ENCODE measurements around the gene PSMD1.

The PSMD1 gene

GRCh38 chr2:231118614-231118942 is 61.9 kb downstream of the PSMD1 start:
- ChIA-PET POLR2A (no interaction called here), CTCF (no interaction called here)
- DNase-seq = no peak
- no peaks in the 10 kb centered on the region for H3K27me3 ChIP-seq (replicated peaks in 2 of 5; ENCODE audit: control insufficient read depth in 4 of 5, insufficient read depth in 5 of 5, low read length in 4 of 5)
- H3K36me3 ChIP-seq (ENCODE audit: control insufficient read depth in 4 of 4, insufficient read depth in 4 of 4, low read length in 3 of 4) = peaks cover 0 to 7% (median under 1%) of the 10 kb centered on the region in 4 experiments
- no peak overlapping the region for H3K27ac ChIP-seq (ENCODE audit: insufficient read depth in 1 of 2, low read depth in 1 of 2, low read length in 2 of 2, poor library complexity in 1 of 2, severe bottlenecking in 2 of 2)
- no peaks in the 10 kb centered on the region for H3K9me3 ChIP-seq (ENCODE audit: control extremely low read depth in 1 of 5, control insufficient read depth in 4 of 5, insufficient read depth in 2 of 5, low read depth in 1 of 5, low read length in 4 of 5)
- no peak overlapping the region for H3K4me3 ChIP-seq (ENCODE audit: control insufficient read depth in 1 of 7, extremely low read depth in 1 of 7, insufficient read depth in 4 of 7, low read depth in 2 of 7, low read length in 6 of 7)
- no peaks in the 10 kb centered on the region for H3K4me1 ChIP-seq (ENCODE audit: control extremely low read depth in 1 of 4, control insufficient read depth in 4 of 4, insufficient read depth in 4 of 4, low read length in 3 of 4)
- WGBS (ENCODE audit: insufficient coverage) = 100% methylated on average over 2 of the region's 2 CpGs

GRCh38 chr2:231123362-231123898 is 66.8 kb downstream of the PSMD1 start:
- Histone ChIP-seq H3K27me3 (replicated peaks in 2 of 5; ENCODE audit: control insufficient read depth in 4 of 5, insufficient read depth in 5 of 5, low read length in 4 of 5) (no peaks in the 10 kb centered on the region), H3K9me3 (ENCODE audit: control extremely low read depth in 1 of 5, control insufficient read depth in 4 of 5, insufficient read depth in 2 of 5, low read depth in 1 of 5, low read length in 4 of 5) (no peaks in the 10 kb centered on the region), H3K4me1 (ENCODE audit: control extremely low read depth in 1 of 4, control insufficient read depth in 4 of 4, insufficient read depth in 4 of 4, low read length in 3 of 4) (no peaks in the 10 kb centered on the region), H3K36me3 (ENCODE audit: control insufficient read depth in 4 of 4, insufficient read depth in 4 of 4, low read length in 3 of 4) (peaks cover 0 to 2% (median 0%) of the 10 kb centered on the region in 4 experiments), H3K27ac (ENCODE audit: insufficient read depth in 1 of 2, low read depth in 1 of 2, low read length in 2 of 2, poor library complexity in 1 of 2, severe bottlenecking in 2 of 2) (no peak overlapping the region), H3K4me3 (ENCODE audit: control insufficient read depth in 1 of 7, extremely low read depth in 1 of 7, insufficient read depth in 4 of 7, low read depth in 2 of 7, low read length in 6 of 7) (no peak overlapping the region)
- no peak for DNase-seq
- 100% methylated on average over 1 of the region's 4 CpGs for WGBS (ENCODE audit: insufficient coverage)
- ChIA-PET POLR2A (no interaction called here), CTCF (interaction anchor here (1.1 to 1.3 kb wide), 2 partner anchors 26 to 288 kb away, joined by 3 to 4 read pairs; no protein-coding TSS in a partner anchor)

- POLR2A ChIA-PET = no interaction called here
- no peaks in the 10 kb centered on the region for H3K4me1 ChIP-seq (ENCODE audit: control extremely low read depth in 1 of 4, control insufficient read depth in 4 of 4, insufficient read depth in 4 of 4, low read length in 3 of 4)
- peak in 1 of 3 donors; percentile 10 for DNase-seq
- H3K9me3 ChIP-seq (ENCODE audit: control extremely low read depth in 1 of 5, control insufficient read depth in 4 of 5, insufficient read depth in 2 of 5, low read depth in 1 of 5, low read length in 4 of 5) = no peaks in the 10 kb centered on the region
- CTCF ChIA-PET = interaction anchor here (0.5 to 1.5 kb wide), 5 partner anchors 13 to 275 kb away, joined by 3 read pairs; no protein-coding TSS in a partner anchor
- 83% methylated on average over 1 of the region's 5 CpGs for WGBS (ENCODE audit: insufficient coverage)
- H3K27ac ChIP-seq (ENCODE audit: insufficient read depth in 1 of 2, low read depth in 1 of 2, low read length in 2 of 2, poor library complexity in 1 of 2, severe bottlenecking in 2 of 2) = no peak within 1 kb of the TSS
- no peak within 1 kb of the TSS for H3K4me3 ChIP-seq (ENCODE audit: control insufficient read depth in 1 of 7, extremely low read depth in 1 of 7, insufficient read depth in 4 of 7, low read depth in 2 of 7, low read length in 6 of 7)
- no peaks in the 10 kb centered on the region for H3K27me3 ChIP-seq (replicated peaks in 2 of 5; ENCODE audit: control insufficient read depth in 4 of 5, insufficient read depth in 5 of 5, low read length in 4 of 5)
- peaks cover 0 to 5% (median 0%) of the 10 kb centered on the region in 4 experiments for H3K36me3 ChIP-seq (ENCODE audit: control insufficient read depth in 4 of 4, insufficient read depth in 4 of 4, low read length in 3 of 4)
Measured at GRCh38 chr2:231124838-231125568, 68.3 kb downstream of the PSMD1 start, which contains the start of gene HTR2B. Gene HTR2B (minus strand): TSS chr2:231125042. CDS start chr2:231123764, 1,278 bp downstream.

- 100% methylated on average over 3 of the region's 7 CpGs for WGBS (ENCODE audit: insufficient coverage)
- Histone ChIP-seq H3K27me3 (replicated peaks in 2 of 5; ENCODE audit: control insufficient read depth in 4 of 5, insufficient read depth in 5 of 5, low read length in 4 of 5) (no peaks in the 10 kb centered on the region), H3K9me3 (ENCODE audit: control extremely low read depth in 1 of 5, control insufficient read depth in 4 of 5, insufficient read depth in 2 of 5, low read depth in 1 of 5, low read length in 4 of 5) (no peaks in the 10 kb centered on the region), H3K36me3 (ENCODE audit: control insufficient read depth in 4 of 4, insufficient read depth in 4 of 4, low read length in 3 of 4) (peaks cover 0 to 5% (median 0%) of the 10 kb centered on the region in 4 experiments), H3K4me3 (ENCODE audit: control insufficient read depth in 1 of 7, extremely low read depth in 1 of 7, insufficient read depth in 4 of 7, low read depth in 2 of 7, low read length in 6 of 7) (no peak overlapping the region), H3K27ac (ENCODE audit: insufficient read depth in 1 of 2, low read depth in 1 of 2, low read length in 2 of 2, poor library complexity in 1 of 2, severe bottlenecking in 2 of 2) (no peak overlapping the region), H3K4me1 (ENCODE audit: control extremely low read depth in 1 of 4, control insufficient read depth in 4 of 4, insufficient read depth in 4 of 4, low read length in 3 of 4) (no peaks in the 10 kb centered on the region)
- DNase-seq = no peak
- ChIA-PET POLR2A (no interaction called here), CTCF (interaction anchor here (1.4 to 1.5 kb wide), 3 partner anchors 14 to 274 kb away, joined by 3 read pairs; no protein-coding TSS in a partner anchor)
Measured at GRCh38 chr2:231126123-231126522, 69.5 kb downstream of the PSMD1 start.

GRCh38 chr2:231127480-231127879 is 70.8 kb downstream of the PSMD1 start:
- no peaks in the 10 kb centered on the region for H3K27me3 ChIP-seq (replicated peaks in 2 of 5; ENCODE audit: control insufficient read depth in 4 of 5, insufficient read depth in 5 of 5, low read length in 4 of 5)
- H3K4me3 ChIP-seq (ENCODE audit: control insufficient read depth in 1 of 7, extremely low read depth in 1 of 7, insufficient read depth in 4 of 7, low read depth in 2 of 7, low read length in 6 of 7) = no peak overlapping the region
- no peak for DNase-seq
- H3K9me3 ChIP-seq (ENCODE audit: control extremely low read depth in 1 of 5, control insufficient read depth in 4 of 5, insufficient read depth in 2 of 5, low read depth in 1 of 5, low read length in 4 of 5) = no peaks in the 10 kb centered on the region
- WGBS (ENCODE audit: insufficient coverage) = 98% methylated on average over 5 of the region's 9 CpGs
- H3K36me3 ChIP-seq (ENCODE audit: control insufficient read depth in 4 of 4, insufficient read depth in 4 of 4, low read length in 3 of 4) = peaks cover 0 to 5% (median 0%) of the 10 kb centered on the region in 4 experiments
- POLR2A ChIA-PET = no interaction called here
- CTCF ChIA-PET = interaction anchor here (1.3 kb wide), 1 partner anchor 237 kb away, joined by 3 read pairs; no protein-coding TSS in a partner anchor
- no peaks in the 10 kb centered on the region for H3K4me1 ChIP-seq (ENCODE audit: control extremely low read depth in 1 of 4, control insufficient read depth in 4 of 4, insufficient read depth in 4 of 4, low read length in 3 of 4)
- H3K27ac ChIP-seq (ENCODE audit: insufficient read depth in 1 of 2, low read depth in 1 of 2, low read length in 2 of 2, poor library complexity in 1 of 2, severe bottlenecking in 2 of 2) = no peak overlapping the region

- Histone ChIP-seq H3K4me1 (ENCODE audit: control extremely low read depth in 1 of 4, control insufficient read depth in 4 of 4, insufficient read depth in 4 of 4, low read length in 3 of 4) (no peaks in the 10 kb centered on the region), H3K36me3 (ENCODE audit: control insufficient read depth in 4 of 4, insufficient read depth in 4 of 4, low read length in 3 of 4) (peaks cover 0 to 5% (median 0%) of the 10 kb centered on the region in 4 experiments), H3K27me3 (replicated peaks in 2 of 5; ENCODE audit: control insufficient read depth in 4 of 5, insufficient read depth in 5 of 5, low read length in 4 of 5) (no peaks in the 10 kb centered on the region), H3K4me3 (ENCODE audit: control insufficient read depth in 1 of 7, extremely low read depth in 1 of 7, insufficient read depth in 4 of 7, low read depth in 2 of 7, low read length in 6 of 7) (no peak overlapping the region), H3K27ac (ENCODE audit: insufficient read depth in 1 of 2, low read depth in 1 of 2, low read length in 2 of 2, poor library complexity in 1 of 2, severe bottlenecking in 2 of 2) (no peak overlapping the region), H3K9me3 (ENCODE audit: control extremely low read depth in 1 of 5, control insufficient read depth in 4 of 5, insufficient read depth in 2 of 5, low read depth in 1 of 5, low read length in 4 of 5) (no peaks in the 10 kb centered on the region)
- ChIA-PET CTCF (interaction anchor here (1.3 kb wide), 1 partner anchor 237 kb away, joined by 3 read pairs; no protein-coding TSS in a partner anchor), POLR2A (no interaction called here)
- no CpG with 5 or more reads among the region's 1 CpG for WGBS (ENCODE audit: insufficient coverage)
- no peak for DNase-seq
Measured at GRCh38 chr2:231127936-231128335, 71.3 kb downstream of the PSMD1 start.

- H3K27me3 ChIP-seq (replicated peaks in 2 of 5; ENCODE audit: control insufficient read depth in 4 of 5, insufficient read depth in 5 of 5, low read length in 4 of 5) = no peaks in the 10 kb centered on the region
- CTCF ChIA-PET = interaction anchor here (1.3 to 1.5 kb wide), 2 partner anchors 42 to 236 kb away, joined by 3 read pairs; no protein-coding TSS in a partner anchor
- H3K27ac ChIP-seq (ENCODE audit: insufficient read depth in 1 of 2, low read depth in 1 of 2, low read length in 2 of 2, poor library complexity in 1 of 2, severe bottlenecking in 2 of 2) = no peak overlapping the region
- H3K9me3 ChIP-seq (ENCODE audit: control extremely low read depth in 1 of 5, control insufficient read depth in 4 of 5, insufficient read depth in 2 of 5, low read depth in 1 of 5, low read length in 4 of 5) = no peaks in the 10 kb centered on the region
- peaks cover 0 to 5% (median 0%) of the 10 kb centered on the region in 4 experiments for H3K36me3 ChIP-seq (ENCODE audit: control insufficient read depth in 4 of 4, insufficient read depth in 4 of 4, low read length in 3 of 4)
- no peaks in the 10 kb centered on the region for H3K4me1 ChIP-seq (ENCODE audit: control extremely low read depth in 1 of 4, control insufficient read depth in 4 of 4, insufficient read depth in 4 of 4, low read length in 3 of 4)
- H3K4me3 ChIP-seq (ENCODE audit: control insufficient read depth in 1 of 7, extremely low read depth in 1 of 7, insufficient read depth in 4 of 7, low read depth in 2 of 7, low read length in 6 of 7) = no peak overlapping the region
- no peak for DNase-seq
- POLR2A ChIA-PET = no interaction called here
Measured at GRCh38 chr2:231128541-231128940, 71.9 kb downstream of the PSMD1 start.
